HG02678 (cell line): ENCODE data around the gene SHD.

ENCODE experiments used
- ATAC-seq: cut with Tn5 transposase; IDR thresholded peaks from one replicate; pipeline ENCODE4 v1.9.1; 2021; ENCODE audit warnings: mild to moderate bottlenecking, moderate library complexity; ENCODE audit not compliant: unreplicated experiment

SHD gene

GRCh38 chr19:4297901-4298809, 19.1 kb downstream of the SHD start:
- no peak for ATAC-seq

GRCh38 chr19:4298810-4299550, 19.9 kb downstream of the SHD start:
- no peak for ATAC-seq

- ATAC-seq: no peak
Measured at GRCh38 chr19:4300589-4300988, 21.5 kb downstream of the SHD start.

- no peak for ATAC-seq
Measured at GRCh38 chr19:4301590-4302242, 22.6 kb downstream of the SHD start.

- no peak for ATAC-seq
Measured at GRCh38 chr19:4302243-4302640, 23.2 kb downstream of the SHD start, which contains the start of gene TMIGD2. Gene TMIGD2 (minus strand): TSS chr19:4302389. CDS start chr19:4302385, 4 bp downstream.

- no peak for ATAC-seq
Measured at GRCh38 chr19:4303819-4304537, 24.9 kb downstream of the SHD start.

GRCh38 chr19:4304538-4305256, 25.6 kb downstream of the SHD start, which contains the start of gene FSD1:
Gene FSD1 (plus strand): TSS chr19:4304598. CDS start chr19:4304747, 149 bp downstream.
- no peak for ATAC-seq

GRCh38 chr19:4305257-4305612, 26.2 kb downstream of the SHD start:
- ATAC-seq: no peak

- ATAC-seq: no peak
Measured at GRCh38 chr19:4305659-4306058, 26.6 kb downstream of the SHD start.

- no peak for ATAC-seq
Measured at GRCh38 chr19:4310247-4311121, 31.4 kb downstream of the SHD start.

GRCh38 chr19:4313847-4314490, 34.9 kb downstream of the SHD start:
- ATAC-seq: no peak

- ATAC-seq: no peak
Measured at GRCh38 chr19:4316956-4317355, 37.9 kb downstream of the SHD start.

- ATAC-seq: no peak
Measured at GRCh38 chr19:4318460-4318859, 39.4 kb downstream of the SHD start.

- no peak for ATAC-seq
Measured at GRCh38 chr19:4319067-4319718, 40.1 kb downstream of the SHD start.

GRCh38 chr19:4320419-4320818, 41.4 kb downstream of the SHD start:
- ATAC-seq: no peak

GRCh38 chr19:4322942-4323665, 44.0 kb downstream of the SHD start:
- no peak for ATAC-seq

GRCh38 chr19:4323692-4324091, 44.6 kb downstream of the SHD start:
- ATAC-seq: no peak
